AG20443 (cell line): ENCODE measurements around the gene CEP57.

Experiments used
- DNase-seq: peaks from one replicate; pipeline ENCODE4 v3.0.0; 2012; ENCODE audit warnings: low spot score, mixed read lengths

Gene CEP57

DNA sequence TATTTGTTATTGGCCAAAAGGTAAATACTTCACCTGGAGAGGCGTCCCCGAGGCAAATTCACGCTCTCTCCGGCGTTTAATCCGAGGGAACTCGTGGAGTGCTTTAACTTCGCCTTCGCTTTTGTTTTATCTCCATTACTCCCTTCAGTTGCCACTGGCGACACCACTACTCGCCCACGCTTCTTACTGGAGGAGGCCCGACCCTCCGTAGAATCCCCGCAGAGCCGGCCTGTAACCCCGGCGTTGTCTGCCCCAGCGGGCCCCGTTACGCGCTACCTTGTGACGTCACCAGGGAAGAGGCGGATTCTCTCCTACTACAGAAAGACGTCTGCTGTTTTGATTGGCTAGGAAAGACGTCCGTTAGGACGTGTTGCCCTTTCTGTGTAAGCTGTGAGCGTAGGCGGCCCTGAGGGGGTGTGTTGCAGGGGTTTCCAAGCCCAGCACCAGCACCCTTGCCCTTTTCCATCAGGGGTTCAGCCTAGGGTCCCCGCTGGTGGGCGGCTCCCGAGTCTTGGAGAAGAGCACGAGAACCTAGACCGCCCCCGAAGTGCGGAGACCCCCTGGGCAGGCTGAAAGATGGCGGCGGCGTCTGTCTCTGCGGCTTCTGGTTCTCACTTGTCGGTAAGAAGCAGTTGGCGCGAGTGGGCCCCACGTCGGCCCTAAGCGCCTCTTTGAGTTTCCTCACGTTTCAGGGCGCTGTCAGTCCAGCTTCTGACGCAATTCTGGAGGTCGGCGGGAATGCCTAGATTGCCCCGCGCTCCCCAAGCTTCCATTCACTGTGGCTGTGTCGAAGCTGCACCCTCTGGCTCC lies at the start of gene CEP57:
Gene CEP57 (plus strand): TSS at position 376 of the 810 bp plus-strand sequence. CDS start 201 bp downstream, at position 577.
- peak; percentile 94 for DNase-seq

DNA sequence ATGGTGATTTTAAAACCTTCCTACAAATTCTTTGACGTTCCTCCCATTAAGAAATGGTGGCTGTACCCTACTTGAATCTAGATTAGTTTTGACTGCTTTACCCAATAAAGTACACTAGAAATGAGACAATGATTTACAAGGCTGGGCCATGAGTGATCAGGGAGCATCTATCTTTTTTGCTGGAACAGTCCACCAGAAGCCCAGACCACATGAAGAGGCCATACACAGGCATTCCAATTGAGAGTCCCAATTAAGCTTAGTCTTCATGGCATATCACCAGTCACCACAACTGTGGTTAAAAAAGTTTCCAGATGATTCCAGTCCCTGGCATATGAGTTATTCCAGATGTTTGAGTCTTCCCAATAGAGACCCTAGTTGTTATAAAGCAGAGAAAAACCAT lies 40.2 kb upstream of the CEP57 start:
- DNase-seq, result no peak

DNA sequence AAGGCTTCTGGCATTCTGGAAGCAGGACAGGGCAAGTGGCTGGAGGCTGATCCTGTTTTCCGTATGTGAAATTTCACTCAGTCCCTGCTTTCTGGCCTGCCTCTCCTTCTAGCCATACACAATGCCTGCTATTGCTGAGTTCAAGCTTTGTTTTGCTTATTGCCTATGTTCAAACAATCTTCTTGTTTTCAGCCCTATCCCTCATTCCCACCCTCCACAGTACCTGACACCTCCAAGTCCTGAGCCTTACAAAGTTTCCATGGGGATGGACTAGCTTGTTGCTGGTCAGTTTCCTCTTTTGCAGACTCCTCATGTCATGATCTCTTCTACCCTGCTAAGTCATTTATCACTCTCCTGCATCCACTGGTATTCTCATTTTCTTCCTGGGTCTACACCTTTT lies 38.8 kb upstream of the CEP57 start:
- no peak for DNase-seq

DNA sequence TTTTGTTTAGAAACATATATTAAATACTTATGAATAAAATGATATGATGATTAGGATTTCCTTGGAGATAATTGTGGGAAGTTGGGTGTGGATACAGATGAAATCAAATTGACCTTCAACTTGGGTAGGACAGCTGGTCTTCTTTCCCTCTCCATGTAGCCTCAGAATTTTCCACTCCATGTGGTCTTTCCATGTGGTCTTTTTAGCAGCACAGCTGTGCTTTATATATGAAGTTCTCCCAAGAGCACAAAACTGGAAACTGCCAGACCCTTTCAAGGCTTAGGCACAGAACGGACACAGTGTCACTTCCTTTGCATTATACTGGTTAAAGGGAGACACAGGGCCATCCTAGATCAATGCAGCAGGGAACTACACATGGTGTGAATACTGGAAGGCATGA lies 29.4 kb upstream of the CEP57 start:
- no peak for DNase-seq

DNA sequence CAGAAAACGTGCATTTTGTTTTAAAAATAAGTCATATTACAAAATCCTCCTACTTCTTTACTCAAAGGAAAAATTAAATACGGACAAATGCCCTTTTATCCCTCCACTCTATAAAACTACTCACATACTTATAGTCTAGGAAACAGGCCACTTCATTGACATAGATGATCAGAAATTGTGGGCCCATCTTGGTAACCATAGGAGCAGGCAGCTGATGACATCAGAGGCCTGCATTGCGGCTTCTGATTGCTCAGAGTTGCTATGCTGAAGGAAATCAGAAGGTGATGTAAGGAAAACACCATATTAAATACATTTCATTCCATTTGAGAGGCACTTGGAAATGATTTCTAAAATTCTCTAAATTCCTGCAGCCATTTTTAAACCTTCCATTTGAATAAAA lies 27.8 kb upstream of the CEP57 start:
- DNase-seq, result no peak

DNA sequence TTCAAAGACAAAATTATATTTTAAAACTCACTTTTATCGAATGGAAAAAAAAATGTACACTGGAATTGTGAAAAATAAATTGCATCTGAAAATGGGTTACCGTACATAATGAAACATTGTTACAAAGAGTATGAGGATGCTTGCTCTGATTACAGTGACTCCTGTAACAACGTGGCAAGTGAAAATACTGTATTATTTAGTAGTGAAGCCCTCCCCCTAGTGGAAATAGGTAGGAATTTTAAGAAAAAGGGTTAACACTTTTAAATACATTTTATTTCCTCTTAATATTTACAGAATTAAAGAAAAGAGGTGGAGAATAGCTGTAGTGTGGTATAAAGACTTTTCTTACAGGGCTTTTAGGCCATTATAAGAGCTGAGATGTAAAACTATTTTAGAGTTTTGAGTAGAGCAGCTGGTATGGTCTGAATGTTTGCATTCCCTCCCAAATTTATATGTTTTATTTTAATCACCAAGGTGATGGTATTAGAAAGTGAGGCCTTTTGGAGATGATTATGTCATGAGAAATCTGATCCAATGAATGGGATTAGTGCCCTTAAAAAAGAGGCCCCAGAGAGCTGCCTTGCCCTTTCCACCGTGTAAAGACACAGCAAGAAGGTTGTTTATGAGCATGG lies 25.9 kb upstream of the CEP57 start:
- DNase-seq, result peak; percentile 71

DNA sequence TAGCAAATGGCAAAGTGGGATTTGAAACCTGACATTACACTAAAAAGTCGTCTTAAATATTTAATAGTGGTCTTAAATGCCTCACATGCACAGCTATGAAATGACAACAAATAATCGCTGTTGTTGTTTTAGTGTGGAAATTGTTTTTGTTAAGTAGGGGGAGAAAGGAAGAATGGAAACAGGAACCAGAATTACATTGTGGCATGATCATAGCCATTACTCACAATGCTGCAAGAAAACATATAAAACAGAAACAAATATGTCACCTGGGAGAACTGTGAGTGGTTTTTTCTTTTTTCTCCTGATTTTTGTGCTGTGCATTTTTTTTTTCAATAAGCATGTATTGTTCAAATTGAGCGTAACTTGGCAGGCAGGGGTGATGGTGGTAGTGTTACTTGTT lies 23.6 kb upstream of the CEP57 start:
- no peak for DNase-seq

DNA sequence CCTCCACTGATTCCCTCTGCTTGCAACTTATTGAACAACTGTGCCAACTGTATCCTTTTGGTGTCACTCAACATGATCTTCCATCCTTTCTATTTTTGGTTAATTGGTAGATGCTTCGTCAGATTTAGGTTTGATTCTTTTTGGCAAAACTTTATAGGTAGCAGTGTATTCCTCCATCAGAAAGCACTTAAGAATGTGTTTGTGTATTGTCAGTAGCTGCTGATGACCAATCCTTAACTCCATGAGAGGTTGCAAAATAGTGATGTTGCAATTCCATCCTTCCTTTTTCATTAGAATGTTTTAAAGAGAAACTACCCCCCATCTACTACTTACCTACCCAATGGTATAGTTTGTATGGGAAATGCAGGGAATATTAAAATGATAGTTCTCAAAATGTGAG lies 22.8 kb upstream of the CEP57 start:
- DNase-seq, result peak; percentile 47

DNA sequence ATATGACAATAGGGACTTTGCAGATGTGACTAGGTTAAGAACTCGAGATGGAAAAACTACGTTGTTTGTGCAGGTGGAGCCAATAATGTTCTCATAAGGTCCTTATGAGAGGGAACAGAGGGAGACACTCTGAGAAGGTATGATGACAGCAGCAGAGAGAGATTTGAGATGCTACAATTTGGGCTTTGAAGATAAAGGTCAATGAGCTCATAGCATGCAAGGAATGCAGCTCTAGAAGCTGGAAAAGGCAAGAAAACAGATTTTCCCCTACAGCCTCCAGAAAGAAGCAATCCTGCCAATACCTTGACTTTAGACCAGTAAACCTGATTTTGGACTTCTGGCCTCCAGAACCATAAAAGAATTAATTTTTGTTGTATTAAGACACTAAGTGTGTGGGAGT lies 21.8 kb upstream of the CEP57 start:
- no peak for DNase-seq

DNA sequence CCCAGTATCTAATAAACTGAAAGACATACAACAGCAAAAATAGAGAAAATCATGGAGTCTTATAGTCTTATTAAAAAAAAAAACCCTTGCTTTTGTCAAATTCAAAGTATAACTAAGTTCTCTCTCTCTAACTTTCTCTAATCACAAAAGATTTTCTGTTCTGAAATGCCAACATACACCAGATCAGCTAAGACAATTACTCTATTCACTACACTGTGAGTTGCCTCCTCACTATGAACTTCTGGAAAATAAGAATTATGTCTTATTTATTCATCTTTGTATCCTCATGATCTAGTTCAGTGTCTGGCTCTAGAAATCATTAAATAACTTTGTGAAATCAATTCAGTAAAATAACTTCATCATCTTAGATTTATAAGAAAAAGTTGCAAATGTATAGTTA lies 13.4 kb upstream of the CEP57 start:
- DNase-seq, result no peak

DNA sequence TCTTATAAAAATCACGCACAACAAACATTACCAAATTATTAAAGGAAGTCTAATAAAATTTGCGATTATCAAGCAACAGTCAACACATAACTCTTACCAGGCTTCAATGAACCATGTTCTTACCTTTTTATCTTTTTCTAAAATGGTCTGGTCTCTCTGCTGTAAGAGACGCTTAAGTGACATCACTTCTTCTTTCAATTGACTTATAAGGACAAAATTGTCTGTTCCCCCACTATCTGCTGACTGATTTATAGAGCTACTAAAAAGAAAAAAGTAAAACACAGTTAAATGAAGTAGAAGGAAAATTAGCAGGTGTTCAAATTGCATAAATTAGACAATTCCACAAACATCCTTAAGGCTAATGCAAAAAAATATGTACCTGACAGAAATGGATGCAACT lies 11.6 kb upstream of the CEP57 start:
- no peak for DNase-seq

DNA sequence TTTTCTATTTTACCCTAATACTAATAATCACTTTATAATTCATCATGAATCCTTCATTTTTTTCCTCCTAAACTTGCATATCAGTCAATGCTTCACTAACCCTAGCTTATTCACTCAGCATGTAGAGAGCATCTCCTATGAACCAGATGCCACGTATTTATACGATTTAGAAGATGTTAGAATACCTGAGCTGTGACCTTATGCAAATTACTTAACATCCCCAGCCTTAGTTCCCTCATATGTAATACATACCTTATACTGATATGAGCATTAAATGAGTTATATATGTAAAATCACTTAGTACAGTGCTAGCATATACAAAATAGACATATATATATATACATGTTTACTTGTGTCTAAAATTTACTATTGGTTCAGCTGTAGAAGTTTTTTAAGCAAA lies 9.8 kb upstream of the CEP57 start:
- no peak for DNase-seq

DNA sequence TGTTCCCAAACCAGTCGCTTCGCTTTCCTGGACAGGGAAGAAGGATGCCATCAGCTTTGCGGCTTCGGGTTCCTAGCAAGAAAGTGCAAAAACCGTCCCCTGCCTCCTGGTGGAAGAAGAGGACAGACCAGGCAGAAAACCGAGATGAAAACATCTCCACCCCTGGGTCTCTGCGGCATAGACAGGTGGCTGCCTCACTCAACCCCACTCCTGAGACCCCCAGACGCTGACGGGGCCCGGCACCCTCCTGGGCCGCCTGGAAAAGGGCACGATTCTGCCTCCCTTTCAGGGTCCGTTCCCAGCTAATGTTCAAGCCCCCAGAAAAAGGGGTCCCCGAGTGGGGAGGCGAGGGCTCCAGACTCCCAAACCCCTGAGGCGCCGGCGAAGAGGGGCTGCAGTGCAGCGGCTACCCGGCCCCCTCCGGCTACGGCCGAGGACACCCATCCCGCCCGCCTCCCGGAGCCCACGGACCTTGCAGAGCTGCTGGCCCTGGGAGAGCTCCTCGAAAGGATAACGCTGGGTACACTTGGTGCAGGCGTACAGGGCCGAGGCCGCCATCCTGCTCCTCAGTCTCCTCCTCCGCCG lies 1.3 kb upstream of the CEP57 start:
- peak; percentile 57 for DNase-seq

DNA sequence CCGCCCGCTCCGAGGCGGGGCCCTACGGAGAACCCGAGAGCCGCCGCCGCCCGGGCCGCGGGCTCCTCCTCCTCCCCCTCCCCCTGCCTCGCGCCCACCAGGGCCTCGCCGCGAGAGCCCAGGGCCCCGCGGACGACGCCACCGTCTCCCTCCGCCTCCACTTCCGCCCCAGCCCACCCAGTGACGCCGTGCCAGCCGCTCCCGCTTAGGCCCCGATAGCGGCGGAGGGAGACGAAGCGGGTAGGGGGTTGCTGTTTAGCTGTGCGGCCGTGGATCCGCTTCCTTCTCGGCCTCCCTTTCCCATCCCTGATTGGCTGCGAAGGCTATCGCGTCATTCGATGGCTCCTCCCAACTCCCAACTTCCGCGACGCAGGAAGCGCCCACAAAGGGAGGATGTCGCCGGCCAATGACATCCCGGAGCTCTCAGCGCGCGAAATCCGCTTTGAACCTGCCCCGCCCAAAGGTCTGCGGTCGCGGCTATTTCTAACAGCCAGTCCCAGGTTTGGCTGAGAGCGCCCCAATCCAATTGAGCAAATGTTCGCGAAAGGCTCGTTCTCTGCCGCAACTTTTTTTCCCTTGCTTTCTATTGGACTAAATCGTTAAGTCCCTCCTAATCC lies 684 bp upstream of the CEP57 start, which contains the start of gene FAM76B:
Gene FAM76B (minus strand): TSS at position 277 of the 617 bp plus-strand sequence. CDS start 304 bp downstream, outside the sequence.
- DNase-seq, result peak; percentile 96

DNA sequence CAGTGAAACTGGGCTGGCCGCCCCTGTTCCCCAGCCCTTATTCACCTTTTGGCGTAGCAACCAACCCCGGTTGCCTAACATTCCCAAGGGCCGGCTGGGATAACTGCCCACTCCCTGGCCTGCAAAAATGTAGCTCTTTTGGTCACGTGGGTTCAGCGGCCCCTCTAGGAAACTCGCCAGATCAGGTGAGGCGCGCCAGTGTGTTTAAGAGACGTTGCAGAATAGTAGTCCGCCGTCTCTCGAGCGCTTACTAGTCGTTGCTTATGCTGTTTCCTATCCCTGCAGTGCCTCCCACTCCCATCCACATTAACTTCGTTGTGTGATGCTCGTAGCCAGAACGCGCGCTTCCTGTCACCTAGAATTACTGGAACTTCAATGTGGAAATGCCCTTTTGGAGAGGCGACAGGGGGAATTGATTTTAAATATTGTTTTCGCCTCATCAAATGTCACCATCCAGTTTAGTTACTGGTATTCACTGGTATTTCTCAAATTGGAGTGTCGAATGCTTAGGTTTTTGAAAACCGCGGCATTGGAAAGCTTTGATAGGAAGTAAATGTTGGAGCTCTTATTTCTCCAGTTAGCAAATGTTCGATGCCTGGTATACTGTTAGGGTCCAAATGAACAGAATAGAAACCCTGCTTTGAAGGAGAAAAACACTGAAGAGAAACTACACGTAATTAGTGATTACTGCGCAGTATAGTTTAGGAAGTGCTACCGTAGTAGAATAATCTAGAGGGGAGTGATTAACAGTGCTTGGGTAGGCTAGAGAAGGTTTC lies 823 bp downstream of the CEP57 start:
- DNase-seq, result peak; percentile 42

DNA sequence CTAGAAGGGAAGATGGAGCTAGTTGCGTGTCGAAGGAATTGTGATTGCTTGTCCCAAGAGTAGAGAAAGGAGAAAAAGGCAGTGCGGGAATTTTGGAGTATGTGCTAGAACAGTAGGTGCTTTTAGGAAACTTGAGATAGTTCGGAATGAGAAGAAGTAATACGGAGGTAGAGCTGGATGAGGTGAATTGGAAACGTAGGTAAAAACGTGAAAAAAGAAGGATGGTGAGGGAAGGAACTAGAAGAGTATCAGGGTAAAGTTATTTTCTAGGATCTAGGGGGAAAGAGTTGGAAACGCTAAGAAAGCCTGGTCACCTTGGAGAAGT lies 1.4 kb downstream of the CEP57 start:
- DNase-seq, result no peak

DNA sequence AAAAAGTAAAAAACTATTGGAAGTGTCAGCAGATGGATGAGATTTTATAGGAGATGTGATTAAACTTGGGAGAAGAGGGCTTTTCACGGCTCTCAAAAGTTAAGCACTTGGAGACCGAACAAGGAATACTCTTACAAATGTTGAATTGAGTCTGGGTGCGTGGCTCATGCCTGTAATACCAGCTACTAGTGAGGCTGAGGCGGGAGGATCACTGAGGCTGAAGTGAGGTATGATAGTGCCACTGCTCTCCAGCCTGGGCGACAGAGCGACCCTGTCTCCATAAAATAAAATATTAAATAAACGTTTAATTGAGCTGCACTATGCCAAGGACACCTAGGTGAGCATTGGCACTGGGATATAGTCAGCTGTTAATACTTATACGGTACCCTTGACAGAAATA lies 1.9 kb downstream of the CEP57 start:
- no peak for DNase-seq

DNA sequence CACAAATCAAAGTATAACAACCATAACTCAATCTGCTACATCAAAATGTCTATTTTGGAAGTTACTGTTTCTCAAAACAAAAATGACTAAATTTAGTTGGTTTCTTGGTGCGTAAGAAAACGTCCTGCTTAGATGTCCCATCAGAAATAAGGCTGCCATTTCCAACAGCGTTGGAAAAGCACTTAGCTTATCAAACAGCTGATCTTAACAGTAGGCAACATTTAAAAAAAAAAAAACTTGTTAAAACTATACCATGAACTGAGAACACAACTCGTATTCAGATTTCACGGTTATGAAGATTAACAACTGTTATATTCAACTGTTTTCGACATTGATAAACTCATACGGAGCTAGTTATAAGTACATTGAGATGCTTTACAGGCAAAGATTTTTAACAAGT lies 2.4 kb downstream of the CEP57 start:
- DNase-seq, result no peak

DNA sequence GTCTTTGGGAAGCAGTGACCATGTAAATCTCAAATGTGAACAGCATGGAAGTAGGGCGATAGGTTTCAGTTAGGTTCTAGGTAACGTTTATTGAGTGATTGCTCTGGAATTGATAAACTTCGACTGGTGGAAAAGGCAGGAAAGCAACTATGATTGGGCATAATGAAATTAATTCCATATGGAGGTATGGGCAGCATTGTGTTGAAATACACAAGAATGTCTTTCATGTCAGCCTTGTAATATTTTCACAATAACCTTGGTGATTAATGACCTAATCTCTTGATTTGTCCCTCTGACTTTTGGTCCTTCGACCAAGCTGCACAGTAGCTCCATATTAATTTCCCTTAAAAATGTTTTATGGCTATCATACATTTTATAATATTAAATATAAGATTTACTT lies 2.8 kb downstream of the CEP57 start:
- DNase-seq, result peak; percentile 12

DNA sequence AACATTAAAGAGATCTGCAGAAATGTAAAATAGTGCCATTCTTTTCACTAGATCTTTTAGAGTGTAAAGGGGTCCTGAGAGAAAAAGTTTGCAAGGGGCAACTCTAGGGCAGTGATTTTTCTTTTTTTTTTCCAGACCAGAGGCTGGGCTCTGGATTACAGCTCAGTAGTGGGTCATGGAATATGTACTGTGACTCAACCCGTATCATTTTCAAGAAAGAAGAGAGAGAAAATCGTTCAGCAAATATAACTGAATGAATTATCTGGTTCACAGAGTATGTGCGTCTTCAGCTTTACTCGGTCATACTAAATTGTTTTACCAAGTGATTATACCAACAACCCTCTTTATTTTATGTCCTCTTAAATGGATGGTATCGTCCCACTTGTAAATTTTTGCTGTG lies 3.8 kb downstream of the CEP57 start:
- no peak for DNase-seq

DNA sequence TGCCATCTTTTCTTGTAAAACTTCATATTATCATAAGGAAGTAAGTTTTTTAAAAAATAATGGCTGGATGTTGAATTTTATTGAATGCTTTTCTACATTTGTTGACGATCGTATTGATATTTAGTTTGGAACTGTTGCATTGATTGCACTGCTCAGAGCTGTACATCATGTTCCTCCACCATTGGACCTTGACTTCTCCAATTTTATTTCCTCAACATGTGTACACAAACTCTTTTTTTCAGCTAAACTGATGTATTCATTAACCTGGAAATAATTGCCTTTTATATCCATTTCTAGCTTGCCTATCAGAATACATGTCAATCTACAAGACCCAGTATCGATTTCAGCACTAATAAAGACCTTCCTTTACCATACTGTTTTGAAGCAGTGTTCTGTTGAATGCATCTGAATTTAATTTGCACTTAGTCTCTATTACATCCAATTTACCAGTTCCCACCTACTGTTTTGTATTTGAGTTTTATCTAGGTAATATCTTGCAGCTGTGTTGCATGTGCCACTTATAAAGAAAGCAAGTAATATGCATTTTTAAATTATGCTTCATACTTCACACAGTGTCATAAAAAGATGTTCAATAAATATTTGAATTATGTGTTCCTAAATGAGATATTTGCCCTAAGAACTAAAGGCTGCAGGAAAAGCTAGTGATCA lies 5.5 kb downstream of the CEP57 start:
- DNase-seq, result no peak

DNA sequence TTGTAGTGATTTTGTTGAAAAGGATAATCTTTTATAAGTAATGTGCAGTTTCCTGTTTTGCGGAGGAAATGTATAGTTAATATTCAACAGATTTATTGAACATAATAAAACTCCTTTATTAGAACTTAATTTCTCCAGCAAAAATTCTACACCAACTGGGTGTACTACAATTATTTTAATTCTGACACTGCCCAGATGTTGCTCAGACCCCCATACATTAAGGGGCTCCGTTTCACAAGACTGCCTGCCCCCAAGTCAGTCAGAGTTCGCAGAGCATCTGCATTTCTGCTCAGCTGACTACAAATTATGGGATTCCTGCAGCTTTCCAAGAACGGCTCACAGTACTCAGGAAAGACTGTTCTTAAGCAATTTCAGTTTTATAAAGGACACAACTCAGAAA lies 6.2 kb downstream of the CEP57 start:
- DNase-seq, result no peak
